C1 segment of cervical spinal cord (tissue), 14 donors: Measurements from ENCODE around the gene MSI2.
A peak's percentile ranks its signal among the peaks of the same experiment; 100 is the strongest.
"Not testable (repeated sequence)": the region's sequence is repeated elsewhere in the genome, so short reads cannot be mapped to it uniquely, and the experiment has no call there.

ENCODE experiments used
- DNase-seq, 14 donors: peaks; one replicate each; lab custom pipeline; 2025; lab: John Stamatoyannopoulos, UW

Gene MSI2

DNA sequence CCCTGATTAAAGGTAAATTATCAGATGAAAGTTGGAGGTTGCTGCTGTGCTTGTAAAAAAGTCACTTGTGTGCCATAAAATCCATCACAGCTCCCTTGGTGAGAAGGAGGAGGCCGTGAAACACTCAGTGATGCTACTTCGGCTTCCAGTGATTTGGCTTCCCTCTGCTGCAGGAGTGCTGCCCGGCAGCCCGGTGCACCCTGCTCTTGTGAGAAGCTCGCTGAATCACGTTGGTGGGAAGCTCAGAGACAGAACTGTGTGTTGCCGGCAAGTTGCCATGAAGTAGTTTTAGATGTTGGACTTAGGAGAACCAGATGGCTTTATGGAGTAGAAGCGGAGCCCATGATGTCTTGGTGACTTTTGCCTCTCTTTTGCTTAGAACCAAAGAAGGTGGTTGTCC lies 33.3 kb downstream of the MSI2 start:
- peak in 2 of 14 donors; percentile 31 to 71 for DNase-seq

DNA sequence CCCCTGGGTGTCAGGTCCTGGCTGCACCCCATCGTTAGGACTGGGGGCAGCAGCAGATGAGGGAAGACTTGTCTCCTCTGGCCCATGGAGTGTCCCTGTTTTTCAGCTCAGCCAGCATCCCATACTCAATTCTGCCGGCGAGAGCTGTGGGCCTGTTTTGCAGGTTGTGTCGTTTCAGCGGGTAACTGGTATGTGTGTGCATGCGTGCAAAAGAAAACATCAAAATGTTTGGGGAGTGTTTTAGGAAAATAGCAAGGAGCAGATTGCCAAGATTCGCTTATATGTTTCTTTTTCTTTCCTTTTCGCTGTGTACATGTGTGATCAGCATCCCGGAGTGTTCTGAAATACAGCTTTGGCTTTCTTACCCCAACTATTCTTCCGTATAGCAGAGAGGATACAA lies 34.7 kb downstream of the MSI2 start:
- DNase-seq, result no peak

DNA sequence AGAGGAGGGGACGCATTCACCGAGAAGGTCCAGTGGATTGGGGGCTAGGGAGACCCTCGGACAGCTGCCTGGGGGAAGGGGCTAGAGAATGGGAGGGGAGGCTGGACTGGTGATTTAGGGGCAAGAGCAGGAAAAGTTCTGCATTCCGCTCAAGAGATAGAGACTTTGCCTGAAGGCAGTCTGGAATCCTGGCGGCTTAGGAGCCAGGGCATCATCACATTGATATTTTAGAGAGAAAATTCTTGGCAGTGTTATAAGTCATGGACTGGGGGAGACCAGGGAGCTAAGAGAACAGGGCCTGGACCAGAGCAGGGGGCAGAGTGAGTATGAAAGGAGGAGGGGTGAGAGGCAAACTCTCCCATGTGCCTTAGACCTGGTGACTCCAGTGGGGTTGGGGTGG lies 35.8 kb downstream of the MSI2 start:
- DNase-seq, result no peak

DNA sequence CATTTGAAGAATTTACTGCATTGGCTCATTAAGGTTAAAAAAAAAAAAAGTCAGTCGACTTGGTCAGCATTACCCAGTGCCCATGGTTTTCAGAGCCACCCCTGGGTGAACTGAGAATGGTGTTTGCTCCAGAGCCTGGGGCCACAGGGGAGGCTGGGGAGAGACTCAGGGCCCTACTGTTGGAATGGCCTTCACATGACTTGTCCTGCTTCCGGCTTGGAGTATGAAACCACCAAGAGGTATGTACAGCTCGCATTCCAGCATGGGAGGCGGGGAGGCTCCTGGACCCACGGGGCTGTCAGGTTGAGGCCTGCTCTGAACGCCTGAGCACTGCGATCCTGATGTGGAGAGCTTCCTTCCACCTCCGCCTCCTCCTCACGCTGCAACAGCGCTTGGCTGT lies 36.8 kb downstream of the MSI2 start:
- no peak for DNase-seq

- no peak for DNase-seq
Measured at GRCh38 chr17:57294101-57294500, 37.8 kb downstream of the MSI2 start.

GRCh38 chr17:57294629-57295501 lies 38.5 kb downstream of the MSI2 start:
- no peak for DNase-seq

GRCh38 chr17:57295526-57296023 lies 39.3 kb downstream of the MSI2 start:
- no peak for DNase-seq

- DNase-seq, result no peak
Measured at GRCh38 chr17:57296231-57296630, 39.9 kb downstream of the MSI2 start.

DNA sequence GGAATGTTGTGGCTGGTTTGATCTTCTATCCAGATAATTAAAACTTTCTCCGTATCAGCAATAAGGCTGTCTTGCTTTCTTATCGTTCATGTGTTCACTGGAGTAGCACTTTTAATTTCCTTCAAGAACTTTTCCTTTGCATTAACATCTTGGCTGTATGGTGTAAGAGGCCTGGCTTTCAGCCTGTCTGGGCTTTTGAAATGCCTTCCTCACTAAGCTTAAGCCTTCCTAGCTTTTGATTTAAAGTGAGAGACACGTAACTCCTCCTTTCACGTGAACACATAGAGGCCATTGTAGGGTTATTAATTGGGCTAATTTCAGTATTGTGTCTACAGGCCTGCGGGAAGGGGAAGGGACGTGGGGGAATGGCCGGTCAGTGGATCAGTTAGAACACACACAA lies 42.9 kb downstream of the MSI2 start:
- no peak for DNase-seq

DNA sequence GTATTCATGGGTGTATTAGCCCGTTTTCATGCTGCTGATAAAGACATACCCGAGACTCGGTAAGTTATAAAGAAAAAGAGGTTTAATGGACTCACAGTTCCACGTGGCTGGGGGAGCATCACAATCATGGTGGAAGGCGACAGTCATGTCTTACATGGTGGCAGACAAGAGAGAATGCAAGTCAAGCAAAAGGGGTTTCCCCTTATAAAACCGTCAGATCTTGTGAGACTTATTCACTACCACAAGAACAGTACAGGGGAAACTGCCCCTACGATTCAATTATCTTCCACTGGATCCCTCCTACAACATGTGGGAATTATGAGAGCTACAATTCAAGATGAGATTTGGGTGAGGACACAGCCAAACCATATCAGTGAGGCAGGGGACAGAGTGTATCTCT lies 44.3 kb downstream of the MSI2 start:
- not testable (repeated sequence) for DNase-seq

DNA sequence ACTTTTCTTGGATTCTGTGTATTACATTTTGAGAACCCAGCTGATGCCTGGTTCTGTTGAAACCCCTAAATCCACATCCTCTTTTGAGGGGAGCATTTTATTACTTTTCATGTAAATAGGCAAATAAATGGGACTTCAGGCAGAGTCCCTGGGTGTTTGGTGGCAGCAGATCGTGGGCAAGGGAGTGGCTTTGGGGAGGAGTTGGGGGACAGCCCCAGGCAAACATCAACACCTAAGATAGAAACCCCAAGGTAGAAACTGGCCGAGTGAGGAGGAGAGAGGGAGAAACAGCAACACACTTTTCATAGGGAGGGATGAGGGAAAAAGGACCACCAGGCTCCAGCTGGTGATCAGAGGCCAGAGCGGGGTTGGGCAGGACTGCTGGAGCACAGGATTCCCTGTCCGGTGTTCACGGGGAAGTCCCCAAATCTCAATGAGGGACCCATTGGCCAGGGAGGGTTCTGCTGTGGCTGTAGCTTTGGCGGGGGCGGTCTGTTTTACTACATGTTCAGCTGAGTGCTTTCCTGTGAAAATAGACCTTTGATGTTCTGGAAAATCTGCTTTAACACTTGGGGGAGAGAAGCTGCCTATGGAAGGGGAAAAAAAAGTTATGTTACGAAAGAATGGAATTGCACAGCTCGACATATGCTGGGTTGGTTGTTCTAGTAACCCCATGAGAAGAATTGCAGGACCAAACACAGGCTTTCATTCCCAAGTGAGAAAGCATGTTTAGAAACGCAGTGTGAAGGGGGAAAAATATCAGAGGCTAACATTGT lies 46.6 kb downstream of the MSI2 start:
- DNase-seq, result no peak

- DNase-seq, result no peak
Measured at GRCh38 chr17:57305144-57305728, 48.9 kb downstream of the MSI2 start.

DNA sequence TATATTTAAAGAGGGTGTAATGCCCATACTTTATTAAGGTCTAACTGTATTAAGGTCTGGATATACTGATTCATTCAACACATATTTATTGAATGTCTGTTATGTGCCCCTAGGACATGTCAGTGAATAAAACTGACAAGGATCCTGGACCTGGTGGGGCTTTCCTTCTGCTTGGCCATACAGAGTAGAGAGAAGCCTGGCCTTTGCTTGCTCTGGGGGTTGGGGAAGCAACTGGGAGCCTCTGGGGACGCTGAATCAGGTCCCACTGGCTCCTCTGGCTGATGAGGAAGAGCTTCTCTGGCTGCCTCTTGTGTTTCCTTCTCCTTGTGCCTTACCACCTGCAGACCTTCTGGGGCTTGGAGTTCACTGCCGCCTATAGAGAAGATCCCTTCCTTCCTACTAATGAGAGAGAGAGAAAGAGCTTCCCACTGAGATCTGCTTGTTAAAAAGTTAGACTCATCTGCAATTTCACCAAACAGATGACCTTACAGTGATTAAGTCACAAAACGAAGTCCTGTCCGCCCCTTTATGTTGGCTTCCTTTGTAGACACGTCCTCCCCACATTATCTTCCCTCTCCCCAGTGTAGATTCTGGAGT lies 49.7 kb downstream of the MSI2 start:
- DNase-seq, result no peak

DNA sequence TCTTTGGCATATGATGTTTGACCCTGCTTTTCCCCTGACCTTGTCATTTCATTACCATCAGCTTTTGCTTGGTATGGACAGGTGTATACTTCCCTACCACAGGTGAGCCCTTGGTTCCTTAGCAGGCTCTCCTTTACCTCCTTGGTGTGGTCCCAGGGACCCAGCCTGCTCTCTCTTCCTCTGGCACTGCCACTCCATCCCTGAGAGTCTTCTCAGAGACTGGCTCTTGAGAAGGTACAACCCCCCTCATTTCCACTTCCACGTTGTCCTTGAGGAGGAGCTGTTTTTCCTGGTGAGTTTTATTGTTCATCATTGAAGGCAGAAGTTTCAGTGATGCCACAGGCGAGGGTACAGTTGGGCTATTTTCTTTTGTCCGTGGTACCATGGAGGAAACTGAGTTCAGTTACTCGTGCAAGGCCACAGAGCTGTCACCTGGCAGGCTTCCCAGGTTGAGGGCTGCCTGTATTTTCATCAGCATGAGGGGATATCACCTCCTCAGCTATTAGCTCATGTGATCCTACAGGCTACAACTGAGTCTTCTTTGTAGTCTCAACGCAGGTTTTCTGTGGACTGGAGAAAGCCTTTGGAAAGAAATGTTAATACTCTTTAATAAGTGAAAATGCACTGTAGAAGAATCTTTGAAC lies 52.3 kb downstream of the MSI2 start:
- no peak for DNase-seq

DNA sequence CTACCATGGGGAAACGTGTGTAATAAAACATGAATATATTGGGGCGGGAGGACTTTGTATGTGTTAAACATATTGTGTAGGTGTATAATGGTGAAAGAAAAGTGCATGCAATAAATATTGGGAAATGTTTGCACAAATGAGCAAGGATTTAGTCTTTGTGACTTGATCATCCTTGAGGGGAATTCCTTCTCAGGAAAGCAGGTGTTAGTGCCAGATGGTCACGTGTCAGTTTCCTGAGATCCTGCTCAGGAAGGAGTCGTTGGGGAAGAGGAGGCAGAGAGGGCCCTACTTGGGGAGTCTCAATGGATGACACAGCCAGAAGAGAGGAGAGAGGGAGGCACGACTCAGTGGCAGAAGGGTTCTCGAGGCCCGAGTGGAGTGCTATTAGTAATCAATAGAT lies 53.2 kb downstream of the MSI2 start:
- no peak for DNase-seq

- no peak for DNase-seq
Measured at GRCh38 chr17:57311281-57312216, 55.2 kb downstream of the MSI2 start.

- DNase-seq, result no peak
Measured at GRCh38 chr17:57312242-57312641, 55.9 kb downstream of the MSI2 start.

DNA sequence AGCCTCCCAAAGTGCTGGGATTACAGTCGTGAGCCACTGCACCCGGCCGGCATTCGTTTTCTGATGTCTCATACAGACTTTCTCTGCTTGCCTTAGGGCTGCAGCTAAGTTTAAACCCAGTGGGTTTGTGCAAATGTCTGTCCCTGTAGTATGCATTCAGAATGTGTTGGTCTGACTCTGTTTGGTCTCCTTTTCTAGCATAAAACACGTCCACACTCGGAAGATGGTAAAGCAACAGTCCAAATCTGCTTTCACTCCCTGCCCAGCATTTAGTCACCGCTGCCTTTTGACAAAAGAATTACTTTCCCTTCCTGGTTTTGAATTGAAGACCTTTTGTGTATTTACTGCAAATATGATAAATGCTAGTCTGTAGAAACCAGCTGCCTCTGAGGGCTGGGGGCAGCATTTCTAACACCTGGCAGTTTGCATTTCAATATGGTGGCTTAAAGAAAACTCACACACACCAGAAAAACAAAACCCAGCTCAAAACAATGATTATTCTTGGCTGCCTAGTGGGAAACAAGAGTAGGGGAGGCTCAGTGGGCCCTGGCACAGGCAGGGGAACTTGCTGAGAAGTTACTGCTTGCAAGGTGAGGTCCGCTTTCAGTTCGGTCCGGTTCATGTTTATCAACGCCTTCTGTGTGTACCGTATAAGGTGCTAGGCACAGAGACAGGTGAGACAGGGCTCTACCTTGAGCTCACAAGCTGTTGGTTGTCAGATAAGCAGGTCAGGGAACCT lies 56.9 kb downstream of the MSI2 start:
- DNase-seq, result no peak
